AG09309 (cell line): Measurements from ENCODE around the gene RNF168.

ENCODE experiments used
- DNase-seq: peaks from one replicate; pipeline ENCODE4 v3.0.0-alpha.2; 2010; ENCODE audit warnings: low read depth
- H3K4me3 ChIP-seq: 2 replicates; pipeline ENCODE4 v1.5.1; 2011; ENCODE audit warnings: mild to moderate bottlenecking, low read depth, low read length, moderate library complexity; ENCODE audit not compliant: control insufficient read depth
- CTCF ChIP-seq: IDR thresholded peaks from 2 replicates; pipeline ENCODE4 v1.5.1; 2011; ENCODE audit warnings: mild to moderate bottlenecking, low read depth, low read length, inconsistent platforms; ENCODE audit not compliant: insufficient read depth, control insufficient read depth; ENCODE audit errors: missing control alignments

RNF168 gene

GRCh38 chr3:196419386-196419785 lies 84.2 kb downstream of the RNF168 start:
- no peak for TF ChIP-seq CTCF
- H3K4me3 ChIP-seq, result no peak overlapping the region
- DNase-seq, result no peak
